Activated gamma-delta T cell treated with Interleukin-2 at 50 U/mL for 16 hours (primary cell): Measurements from ENCODE around the gene DUSP22.

Source experiments
- DNase-seq: peaks from one replicate; pipeline ENCODE4 v3.0.0-alpha.2; 2020

DUSP22 gene

DNA sequence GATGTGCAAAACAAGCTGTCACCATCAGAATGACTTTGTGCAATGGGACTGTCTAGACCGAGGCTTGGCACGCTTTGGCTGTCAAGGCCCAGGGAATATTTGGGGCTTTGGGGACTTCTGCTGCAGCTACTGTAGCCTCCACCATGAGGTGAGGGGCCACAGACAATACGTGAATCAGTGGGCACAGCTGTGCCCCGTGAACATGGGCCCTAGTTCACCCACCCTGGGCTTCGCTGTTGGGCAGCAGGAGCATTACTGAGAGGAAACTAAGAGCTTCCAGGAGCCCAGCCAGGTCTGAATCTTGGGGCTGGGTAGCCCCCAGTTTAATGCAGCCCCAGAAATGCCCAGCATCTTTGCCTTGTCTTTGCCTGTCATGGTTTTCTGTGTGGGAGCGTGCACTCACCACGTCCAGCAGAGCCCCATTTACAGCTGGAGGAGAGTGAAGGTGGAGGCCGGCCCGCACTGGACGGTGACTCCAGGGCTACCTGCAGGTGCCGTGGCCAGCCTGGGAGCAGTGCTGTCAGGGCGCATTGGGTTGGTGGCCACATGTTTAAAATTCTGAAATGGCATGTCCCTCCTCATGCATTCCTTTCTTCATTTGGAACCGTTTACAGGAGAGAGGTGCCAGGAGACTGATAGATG is 34.7 kb downstream of the DUSP22 start:
- no peak for DNase-seq

DNA sequence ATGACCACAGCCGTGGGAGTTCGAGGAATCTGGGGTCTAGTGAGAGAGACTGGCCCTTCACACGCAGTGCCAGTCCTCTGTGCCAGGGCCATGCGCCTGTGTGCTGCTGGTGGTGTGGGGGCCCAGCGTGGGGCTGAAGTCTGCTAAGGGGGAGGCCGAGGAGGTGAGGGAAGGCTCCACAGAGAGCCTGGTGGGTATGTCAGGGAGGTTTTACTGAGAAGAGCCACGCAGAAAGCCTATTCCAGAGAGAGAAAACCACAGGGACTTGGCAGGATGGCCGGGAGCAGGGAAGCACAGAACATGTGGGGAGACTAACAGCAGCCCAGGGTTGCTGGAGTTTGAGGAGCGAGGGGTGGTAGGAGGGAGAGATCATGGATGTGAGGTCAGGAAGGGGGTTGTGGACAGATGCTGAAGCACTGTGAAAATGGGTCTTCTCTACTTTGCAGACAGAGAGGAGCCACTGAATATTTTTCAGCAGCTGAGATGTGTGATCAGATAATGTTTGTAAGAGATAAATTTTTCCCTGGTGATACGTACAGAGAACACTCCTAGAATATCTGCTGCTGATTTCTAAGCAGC is 35.3 kb downstream of the DUSP22 start:
- no peak for DNase-seq

DNA sequence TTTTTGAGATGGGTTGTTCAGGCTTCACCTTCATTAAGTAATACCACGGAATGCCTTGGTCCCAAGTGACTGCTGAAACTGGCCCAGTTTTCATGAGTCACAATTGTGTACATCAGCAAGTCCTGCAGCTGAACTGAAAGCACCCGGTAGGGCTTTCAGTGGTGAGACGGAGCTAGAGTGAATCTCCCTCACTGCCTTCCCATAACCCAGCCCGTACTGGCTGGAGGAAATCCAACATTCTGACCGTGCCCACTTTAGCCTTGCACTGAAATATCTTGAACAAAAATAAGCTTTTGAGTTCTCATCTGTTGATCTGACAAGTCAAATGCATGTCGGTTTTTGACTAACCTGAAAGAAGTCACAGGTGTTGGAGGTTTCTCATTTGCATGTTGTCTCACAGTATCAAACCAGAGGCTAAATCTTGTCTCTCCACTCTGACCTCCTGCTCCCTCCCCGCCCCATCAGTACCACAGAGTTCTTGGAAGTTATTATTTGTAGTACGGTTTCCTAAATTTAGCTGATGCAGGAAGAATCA is 35.9 kb downstream of the DUSP22 start:
- DNase-seq: no peak

DNA sequence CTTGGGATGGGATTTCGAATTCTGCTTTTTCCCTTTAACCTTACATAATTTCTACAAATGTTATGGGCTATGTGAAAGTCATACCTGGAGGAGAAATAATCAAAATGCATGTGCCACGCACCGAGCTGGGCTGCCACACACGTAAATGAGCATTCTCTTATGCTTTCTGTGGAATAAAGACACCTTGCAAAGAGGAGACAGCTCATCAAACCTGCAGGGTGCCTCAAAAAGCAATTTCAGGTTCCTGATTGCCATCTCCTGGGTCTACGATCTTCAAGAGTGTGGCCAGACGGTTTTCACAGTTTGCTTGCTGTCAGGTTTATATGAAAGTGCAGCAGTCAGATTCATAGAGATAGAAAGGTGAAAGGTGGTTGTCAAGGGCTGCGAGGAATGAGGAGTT is 36.6 kb downstream of the DUSP22 start:
- DNase-seq: no peak

DNA sequence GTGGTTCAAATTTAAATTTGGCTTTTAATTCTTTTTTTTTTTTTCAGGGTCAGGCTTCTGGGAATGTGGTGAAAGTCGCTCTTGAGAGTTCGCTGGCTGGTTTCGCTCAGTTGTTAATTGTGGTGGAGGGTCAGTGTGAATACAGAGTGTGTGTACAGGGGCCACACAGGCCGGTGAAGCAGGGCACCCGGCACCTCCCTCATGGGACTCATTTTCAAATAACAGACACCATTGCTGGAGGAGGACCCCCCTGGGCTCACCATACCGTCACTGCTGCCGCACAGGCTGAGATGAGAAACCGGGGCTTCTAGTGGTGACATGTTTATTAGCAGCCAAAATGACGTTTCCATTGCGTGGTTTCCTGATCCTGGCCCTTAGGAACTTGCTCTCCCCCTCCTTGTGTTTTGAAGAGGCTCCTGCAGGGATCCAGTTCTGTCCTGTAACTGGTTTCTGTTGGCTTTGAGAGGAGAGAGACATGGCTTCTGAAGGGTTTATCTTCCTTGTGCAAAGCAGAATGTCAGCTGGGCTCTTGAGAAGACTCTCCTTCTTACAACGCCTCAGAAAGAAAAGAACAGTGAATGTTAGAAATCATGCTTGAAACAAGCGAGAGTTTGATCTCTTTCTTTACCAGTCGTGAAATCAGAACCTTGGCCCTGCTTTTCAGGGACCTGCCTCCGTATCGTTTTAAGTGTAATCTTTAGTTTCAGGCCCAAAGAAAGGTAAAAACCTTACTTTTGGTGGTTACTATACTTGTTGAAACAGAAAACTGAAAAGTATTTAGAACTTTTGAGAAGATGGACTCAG is 37.8 kb downstream of the DUSP22 start:
- no peak for DNase-seq

DNA sequence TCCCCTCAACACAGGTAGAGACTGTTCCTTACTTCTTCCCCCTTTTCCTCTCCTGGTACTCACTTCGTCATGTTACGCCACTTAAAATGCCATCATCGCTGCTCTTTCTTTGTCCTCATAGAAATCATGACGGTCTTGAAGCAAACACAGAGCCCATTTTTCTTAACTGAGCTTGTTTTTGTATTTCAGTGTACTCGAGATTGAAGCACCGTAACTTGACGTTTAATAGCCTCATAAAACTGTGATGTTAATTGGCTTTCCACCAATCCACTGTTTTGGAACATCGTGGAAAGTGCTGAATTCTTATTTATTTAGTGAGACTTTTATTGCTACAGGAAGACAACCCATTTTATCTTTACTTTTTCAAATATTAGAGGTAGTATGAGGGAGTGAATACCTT is 38.7 kb downstream of the DUSP22 start:
- no peak for DNase-seq

DNA sequence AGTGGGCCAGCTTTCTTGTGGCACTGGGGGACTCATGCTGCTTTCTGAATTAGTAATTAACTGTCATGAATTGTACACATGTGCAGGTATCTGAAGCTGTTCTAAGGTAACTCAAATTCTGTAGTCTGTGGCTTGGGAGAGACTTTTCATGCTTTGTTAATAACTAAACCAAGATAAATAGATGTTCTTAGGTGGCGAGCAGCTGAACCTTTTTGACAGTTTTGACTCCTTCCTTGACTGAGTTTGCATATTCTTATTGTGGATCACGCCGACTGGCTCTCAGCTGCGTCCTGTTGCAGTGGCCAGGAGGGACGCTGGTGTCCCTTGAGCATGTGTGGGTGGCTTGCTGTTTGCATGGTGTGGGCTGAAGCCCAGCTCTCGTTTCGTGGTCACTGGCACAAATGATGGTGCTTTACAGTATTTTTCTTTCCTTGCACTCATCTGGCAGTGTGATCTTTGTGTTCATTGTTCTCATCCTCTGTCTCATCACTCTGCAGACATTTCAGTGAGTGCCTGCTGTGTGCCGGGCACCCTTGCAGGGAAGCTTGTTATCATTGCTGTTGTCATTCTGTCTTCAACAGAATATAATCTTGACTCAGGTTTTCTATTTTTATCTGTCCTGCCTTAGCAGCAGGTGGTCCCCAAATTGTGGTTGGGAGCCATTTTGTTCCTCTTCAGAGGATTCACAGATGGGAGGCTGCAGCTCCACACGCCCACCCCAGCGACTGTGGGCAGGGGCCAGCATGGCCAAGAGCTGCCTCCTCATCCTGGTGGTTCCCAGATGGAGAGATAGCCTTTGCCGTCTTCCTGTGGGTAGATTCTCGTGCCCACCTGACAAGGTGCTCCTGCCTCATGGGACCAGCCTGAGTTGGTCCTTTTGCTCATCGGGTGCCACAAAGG is 39.6 kb downstream of the DUSP22 start:
- no peak for DNase-seq

DNA sequence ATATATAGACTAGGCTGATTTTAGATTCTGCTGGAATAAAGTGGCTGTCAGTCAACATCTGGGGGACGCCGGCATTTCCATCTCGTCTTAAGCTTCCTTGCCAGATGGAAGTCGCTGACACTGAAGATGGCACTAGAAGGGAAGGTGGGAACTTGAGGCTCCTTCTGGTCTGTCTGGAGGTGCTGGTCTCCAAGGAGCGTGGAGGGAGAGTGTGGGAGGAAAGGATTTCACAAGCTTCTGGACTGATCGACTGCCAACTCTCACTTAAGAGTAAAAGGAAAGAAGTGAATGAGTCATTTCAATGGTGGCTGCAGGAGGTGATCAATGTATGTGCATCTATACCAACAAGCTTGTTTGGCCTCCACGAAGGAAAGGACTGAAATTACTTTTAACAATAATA is 40.4 kb downstream of the DUSP22 start:
- DNase-seq: no peak

DNA sequence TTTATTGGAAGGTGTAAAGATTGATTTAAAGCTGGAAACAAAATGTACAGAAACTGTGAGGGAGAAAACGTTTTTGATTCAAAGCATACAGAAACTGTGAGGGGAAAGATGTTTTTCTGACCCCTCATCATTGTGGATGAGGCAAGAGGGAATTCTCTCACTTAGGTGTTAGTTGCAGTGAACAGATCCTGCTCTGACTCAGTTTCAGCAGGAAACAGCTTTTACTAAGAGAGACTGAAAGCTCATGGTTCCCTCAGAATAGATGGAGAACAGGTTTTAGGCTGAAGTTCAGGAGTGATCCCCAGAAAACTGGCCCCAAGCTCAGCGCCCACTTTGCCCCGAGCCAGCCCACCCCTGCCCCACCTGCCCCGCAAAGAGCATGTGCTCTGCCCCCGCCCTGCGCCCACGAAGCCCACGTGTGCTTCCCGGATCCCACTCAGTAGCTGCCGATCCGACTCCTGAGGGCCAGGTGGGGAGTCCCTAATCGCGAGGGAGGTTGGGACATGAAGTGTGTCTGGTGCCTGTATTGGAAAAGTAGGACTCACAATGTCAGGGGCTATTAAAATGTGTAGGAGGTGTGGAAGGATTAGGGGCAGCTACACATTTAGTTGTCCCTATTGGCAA is 41.2 kb downstream of the DUSP22 start:
- no peak for DNase-seq

DNA sequence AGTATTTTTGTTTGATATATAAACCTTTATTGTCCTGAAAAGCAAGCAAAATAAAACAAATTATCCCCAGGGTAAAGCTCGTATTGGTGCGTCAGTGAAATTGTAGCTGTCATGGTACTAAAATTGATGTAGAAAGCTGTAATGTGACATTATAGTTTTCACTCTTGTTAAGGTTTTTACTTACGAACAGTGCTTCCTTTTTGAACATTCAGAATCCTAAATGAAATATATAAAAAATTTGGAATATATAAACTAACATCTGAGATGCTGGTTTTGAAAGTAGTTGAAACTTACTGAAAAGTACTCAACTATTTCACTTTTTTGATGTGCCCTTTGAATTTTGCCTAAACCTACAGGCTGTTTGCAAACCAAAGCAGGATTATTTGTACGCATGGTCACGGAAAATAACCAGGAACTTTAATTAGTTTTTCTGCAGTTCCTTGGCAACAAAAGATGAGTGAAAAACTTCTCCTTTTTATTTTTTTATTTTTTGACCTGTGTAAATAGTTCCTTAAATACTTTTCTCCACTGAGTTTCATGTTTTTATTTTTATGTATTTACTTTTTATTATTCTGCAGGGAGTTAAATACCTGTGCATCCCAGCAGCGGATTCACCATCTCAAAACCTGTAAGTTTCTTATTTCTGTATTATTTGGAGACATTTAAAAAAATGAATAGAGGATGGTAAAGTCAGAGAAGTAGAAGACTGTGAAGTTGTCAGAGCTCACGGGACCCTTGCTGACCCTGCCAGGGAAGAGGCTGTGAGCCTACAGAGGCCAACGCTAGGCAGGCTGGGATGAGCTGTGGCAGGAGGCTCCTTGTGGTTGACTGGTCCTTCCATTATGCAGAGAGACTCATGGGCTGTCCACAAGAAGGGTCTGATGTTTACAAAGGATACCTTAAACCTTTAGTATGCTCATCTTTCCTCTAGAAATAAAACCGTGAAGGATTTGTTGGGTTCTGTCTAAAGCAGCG is 42.5 kb downstream of the DUSP22 start:
- DNase-seq: no peak

DNA sequence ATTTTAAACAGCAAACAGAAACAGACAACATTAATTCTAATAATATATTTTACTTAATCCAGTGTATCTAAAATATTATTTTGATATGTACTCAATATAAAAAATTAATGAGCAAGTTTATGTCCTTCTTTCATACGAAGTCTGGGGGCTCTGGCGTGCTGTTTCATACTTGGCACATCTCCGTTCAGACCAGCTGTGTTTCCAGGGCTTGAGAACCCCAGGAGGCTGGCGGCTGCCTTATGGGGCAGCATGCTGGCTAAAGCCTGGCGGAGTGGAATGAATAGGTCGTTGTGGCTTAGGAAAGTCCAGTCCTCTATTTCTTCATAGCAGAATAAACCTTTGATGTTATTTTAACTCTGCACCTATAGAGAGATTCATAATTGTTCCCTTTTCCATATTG is 43.3 kb downstream of the DUSP22 start:
- no peak for DNase-seq

DNA sequence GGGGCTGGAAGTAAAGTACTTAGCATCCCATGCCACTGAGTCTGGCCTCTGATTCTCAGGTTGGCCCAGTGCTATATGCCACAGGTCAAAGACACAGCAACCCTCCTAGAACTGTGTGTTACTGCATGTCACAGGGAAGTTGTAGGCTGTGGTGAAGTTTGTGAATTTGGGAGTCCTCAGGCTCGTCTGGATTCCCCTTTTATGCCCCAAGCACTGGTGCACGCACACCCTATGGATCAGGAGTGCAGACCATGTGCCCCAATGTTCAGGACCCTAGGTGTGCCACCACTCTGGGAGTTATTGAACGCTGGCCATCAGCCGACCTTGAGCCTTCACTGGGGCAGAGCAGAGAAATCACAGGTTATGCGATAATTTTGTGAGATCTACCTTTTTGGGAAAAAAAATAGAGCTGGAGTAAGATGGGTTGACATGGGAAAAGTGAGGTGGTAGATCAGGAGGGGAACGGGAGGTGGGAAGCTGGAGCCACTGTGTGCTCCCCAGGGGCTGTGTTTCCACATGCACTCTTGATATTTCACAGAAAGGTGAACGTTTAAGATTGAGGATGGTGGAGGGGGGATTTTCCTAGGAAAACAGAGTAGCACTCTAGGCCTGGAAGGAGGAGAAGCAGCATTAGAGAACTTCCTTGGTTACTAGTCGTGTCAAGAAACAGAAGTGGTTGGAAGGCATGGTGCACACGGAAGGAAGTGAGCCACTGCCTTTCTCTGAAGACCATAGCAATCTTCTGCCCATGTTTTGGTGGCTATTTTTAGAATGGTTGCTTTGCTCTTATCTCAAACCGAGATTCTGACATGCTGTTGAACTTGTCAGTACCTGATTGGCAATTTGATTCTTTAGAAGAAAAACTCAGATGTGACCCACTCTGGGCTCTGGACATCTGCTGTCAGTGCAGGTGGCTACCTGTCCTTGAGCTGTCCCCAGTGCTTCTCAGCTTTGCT is 44.1 kb downstream of the DUSP22 start:
- DNase-seq: no peak

DNA sequence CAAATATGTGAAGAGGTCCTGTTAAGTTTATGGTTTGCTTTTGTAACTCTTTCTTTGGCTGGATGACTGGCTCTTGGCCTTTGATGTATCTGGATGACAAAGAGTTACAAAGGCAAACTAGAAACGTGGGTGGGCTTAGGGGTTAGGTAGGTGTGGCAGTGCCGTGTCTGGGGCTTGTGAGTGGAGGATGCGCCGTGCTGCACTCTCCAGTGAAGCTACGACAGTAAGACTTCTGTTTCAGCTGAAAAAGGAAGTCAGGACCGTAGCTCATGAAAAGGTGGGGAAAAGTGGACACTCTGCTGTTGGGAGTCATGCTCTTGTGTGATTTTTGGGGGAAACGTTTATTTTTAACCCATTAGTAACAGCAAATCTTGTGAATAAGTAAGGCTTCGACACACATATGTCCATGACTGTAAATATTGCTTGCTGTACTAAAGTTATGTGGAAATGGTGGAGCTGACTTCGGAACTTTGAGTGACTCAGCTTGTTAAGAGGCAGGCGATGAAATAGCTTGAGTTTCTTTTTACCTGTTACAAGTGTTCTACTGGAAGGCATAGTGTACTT is 45.6 kb downstream of the DUSP22 start:
- DNase-seq: no peak

DNA sequence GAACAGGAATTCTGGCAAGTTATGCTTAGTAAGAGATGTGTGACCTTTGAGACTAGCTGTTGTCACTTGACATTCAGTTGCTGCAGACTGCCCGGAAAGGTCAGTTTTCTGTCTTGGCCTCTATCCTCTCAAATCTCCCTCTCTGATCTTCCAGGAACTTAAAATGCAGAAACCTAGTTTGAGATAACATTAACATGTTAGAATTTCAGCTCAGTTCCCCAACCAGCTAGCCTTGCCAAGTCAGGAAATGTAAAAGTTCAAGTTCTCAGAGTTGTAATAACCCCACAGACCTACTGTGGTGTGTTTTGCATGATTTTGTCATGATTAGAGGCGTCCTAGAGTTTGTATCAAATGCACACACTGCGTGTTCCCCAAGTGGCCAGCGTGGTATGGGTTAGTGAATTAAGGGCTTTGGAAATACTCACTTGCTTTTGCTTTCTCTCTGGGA is 46.6 kb downstream of the DUSP22 start:
- DNase-seq: no peak

DNA sequence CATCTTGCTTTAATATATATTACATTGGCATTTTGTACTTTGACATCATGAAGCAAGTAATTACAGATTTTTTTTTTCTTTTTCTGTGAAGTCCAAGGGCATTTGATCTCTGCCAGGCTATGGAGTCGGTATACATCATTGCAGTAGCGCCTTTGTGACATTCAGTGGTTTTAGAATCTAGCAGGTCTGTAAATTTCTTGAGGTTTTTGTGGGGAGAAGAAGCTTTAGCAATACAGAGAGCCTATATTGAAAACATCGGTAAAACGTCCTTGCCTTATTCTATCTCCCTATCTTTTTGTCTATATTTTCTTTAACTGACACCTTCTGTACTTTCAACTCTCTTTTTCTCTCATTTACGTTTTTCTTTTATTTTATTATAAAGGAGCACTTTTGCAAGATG is 47.2 kb downstream of the DUSP22 start:
- no peak for DNase-seq

DNA sequence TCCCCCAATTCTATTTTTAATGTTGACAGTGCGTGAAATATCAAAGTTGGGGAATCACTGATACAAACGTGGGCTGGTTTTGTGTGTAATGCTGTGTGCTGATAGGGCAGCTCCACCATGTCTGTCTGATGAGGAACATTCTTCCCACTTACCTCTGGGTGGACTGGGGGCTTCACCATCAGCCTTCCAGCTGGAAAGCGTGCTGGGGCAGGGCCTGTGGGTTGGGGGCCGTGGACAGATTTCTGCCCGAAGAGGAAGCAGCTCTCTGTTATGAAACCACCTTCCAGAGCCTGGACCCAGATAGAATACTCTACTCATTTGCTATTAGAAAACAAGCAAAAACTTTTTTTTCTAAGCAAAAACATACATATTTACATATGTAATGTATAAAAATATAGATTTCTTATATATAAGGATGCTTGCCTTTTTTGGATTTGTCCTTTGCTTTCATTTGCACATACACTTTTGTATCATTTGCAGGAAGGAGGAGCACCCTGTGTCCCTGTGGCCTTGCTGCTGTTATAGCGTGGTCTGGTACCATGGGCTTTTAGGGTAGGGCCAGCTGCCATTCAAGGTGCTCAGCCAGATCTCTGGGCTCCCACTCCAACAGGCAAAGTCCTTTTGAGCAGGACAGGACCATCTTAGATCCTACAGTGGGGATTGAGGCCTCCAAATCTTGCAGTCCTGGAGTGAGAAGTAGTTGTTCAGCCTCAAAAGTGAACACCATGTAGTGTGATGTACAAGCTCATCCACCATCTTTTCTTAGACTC is 48.1 kb downstream of the DUSP22 start:
- no peak for DNase-seq

DNA sequence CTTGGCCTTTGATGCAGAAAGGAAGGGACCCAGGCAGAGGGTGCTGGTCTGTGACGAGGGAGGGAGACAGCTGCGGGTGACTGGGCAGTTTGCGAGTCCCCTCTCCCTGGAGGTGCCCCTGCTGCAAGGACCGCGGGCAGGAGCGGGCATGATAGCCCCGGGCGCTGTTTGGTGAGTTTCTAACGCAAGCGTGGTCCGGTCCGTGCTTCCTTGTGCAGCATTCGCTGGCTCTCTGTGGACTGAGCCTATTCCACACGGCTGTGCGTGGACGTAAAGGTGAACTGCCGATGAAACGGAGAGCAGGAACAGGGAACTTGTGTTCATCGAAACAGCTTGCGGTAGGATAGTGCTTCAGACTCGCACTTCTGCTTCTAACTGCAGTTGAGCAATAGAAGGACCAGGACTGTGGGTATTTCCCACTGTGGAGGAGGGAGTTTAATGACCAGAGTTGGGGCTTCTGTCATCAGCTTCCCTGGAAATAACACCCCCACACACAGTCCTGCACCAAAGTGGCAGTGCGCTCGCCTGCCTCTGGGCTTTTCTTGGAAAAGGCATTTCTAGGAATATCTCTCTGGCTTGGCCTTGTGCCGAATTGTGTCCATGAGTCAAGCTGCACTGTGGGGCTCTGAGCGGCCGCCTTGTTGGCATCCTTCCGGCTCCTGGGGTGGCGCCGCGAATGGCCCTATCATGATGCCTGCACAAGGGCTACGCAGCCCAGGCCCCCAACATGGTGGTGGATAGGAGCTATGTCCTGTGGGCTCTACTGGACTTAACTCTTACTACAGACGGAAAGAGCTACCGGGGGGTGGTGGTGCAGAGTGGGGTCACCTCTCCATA is 48.9 kb downstream of the DUSP22 start:
- no peak for DNase-seq
